HepG2 (cell line): ENCODE data around the gene TRMT2A. TPM values are rescaled to one million over a fixed set of nuclear protein-coding genes. Genes with fewer than 3 reads are reported as not detected.

ENCODE experiments used
- AGO2 ChIP-seq: fragments of 200-400 bp; formaldehyde crosslinking; optimal IDR thresholded peaks from 2 replicates; pipeline ENCODE3; 2017; ENCODE audit warnings: mild to moderate bottlenecking, low read depth, low read length, moderate library complexity
- GATAD1 ChIP-seq: IDR thresholded peaks from 2 replicates; pipeline ENCODE4 v1.6.1; 2016; ENCODE audit warnings: missing genetic modification reagents, missing compliant biosample characterization
- HMGXB4 ChIP-seq, 2 experiments: sonication (generic) in 1 of 2; formaldehyde crosslinking in 1 of 2; IDR thresholded peaks; 2 replicates each; pipeline versions ENCODE4 v1.4.0 to v1.6.1; 2018 to 2020; ENCODE audit warnings: missing genetic modification reagents in 2 of 2, borderline replicate concordance in 1 of 2, low read depth in 1 of 2, mild to moderate bottlenecking in 1 of 2, missing biosample characterization in 1 of 2
- HNRNPL ChIP-seq: fragments of 200-400 bp; formaldehyde crosslinking; IDR thresholded peaks from 2 replicates; pipeline ENCODE4 v1.6.1; 2017; ENCODE audit warnings: mild to moderate bottlenecking, low read depth, low read length
- KAT2B ChIP-seq: fragments of 150-350 bp; IDR thresholded peaks from 2 replicates; pipeline ENCODE4 v1.6.1; 2014; ENCODE audit warnings: low read depth, low read length, borderline replicate concordance
- MAX ChIP-seq: IDR thresholded peaks from 2 replicates; pipeline ENCODE4 v1.6.1; 2012; ENCODE audit warnings: inconsistent platforms
- NFYB ChIP-seq: sonication (generic); formaldehyde crosslinking; IDR thresholded peaks from 2 replicates; pipeline ENCODE4 v1.4.0; 2020; ENCODE audit warnings: missing genetic modification reagents
- POLR2AphosphoS5 ChIP-seq: IDR thresholded peaks from 2 replicates; pipeline ENCODE4 v1.6.1; 2012; ENCODE audit warnings: low read depth, low read length
- RXRB ChIP-seq: IDR thresholded peaks from 2 replicates; pipeline ENCODE4 v1.6.1; 2016; ENCODE audit warnings: borderline replicate concordance, missing genetic modification reagents, missing compliant biosample characterization
- TFAP4 ChIP-seq: sonication (generic); IDR thresholded peaks from 2 replicates; pipeline ENCODE4 v1.6.1; 2016; ENCODE audit warnings: low read depth, borderline replicate concordance
- TSC22D2 ChIP-seq: sonication (generic); formaldehyde crosslinking; IDR thresholded peaks from 2 replicates; pipeline ENCODE4 v1.5.1; 2020; ENCODE audit warnings: missing genetic modification reagents, mild to moderate bottlenecking, borderline replicate concordance
- ZBTB21 ChIP-seq: sonication (generic); formaldehyde crosslinking; IDR thresholded peaks from 2 replicates; pipeline ENCODE4 v1.4.0; 2020; ENCODE audit warnings: missing genetic modification reagents
- ZBTB33 ChIP-seq: sonication (generic); formaldehyde crosslinking; IDR thresholded peaks from 2 replicates; pipeline ENCODE4 v1.4.0; 2020; ENCODE audit warnings: missing genetic modification reagents
- ZBTB8A ChIP-seq: sonication (generic); formaldehyde crosslinking; IDR thresholded peaks from 2 replicates; pipeline ENCODE4 v1.4.0; 2020; ENCODE audit warnings: mild to moderate bottlenecking, low read depth, missing genetic modification reagents, borderline replicate concordance
- ZC3H4 ChIP-seq: sonication (generic); formaldehyde crosslinking; IDR thresholded peaks from 2 replicates; pipeline ENCODE4 v1.4.0; 2020; ENCODE audit warnings: missing genetic modification reagents, borderline replicate concordance
- ZNF207 ChIP-seq: fragments of 450-650 bp; IDR thresholded peaks from 2 replicates; pipeline ENCODE4 v1.6.1; 2016; ENCODE audit warnings: antibody characterized with exemption, borderline replicate concordance
- ZNF264 ChIP-seq: sonication (generic); formaldehyde crosslinking; IDR thresholded peaks from 2 replicates; pipeline ENCODE4 v1.4.0; 2020; ENCODE audit warnings: missing genetic modification reagents
- ZNF274 ChIP-seq: sonication (generic); formaldehyde crosslinking; IDR thresholded peaks from 2 replicates; pipeline ENCODE4 v1.5.1; 2020; ENCODE audit warnings: mild to moderate bottlenecking, missing genetic modification reagents
- ZNF335 ChIP-seq: sonication (generic); formaldehyde crosslinking; IDR thresholded peaks from 2 replicates; pipeline ENCODE4 v1.4.0; 2020; ENCODE audit warnings: missing genetic modification reagents
- ZNF709 ChIP-seq: sonication (generic); formaldehyde crosslinking; IDR thresholded peaks from 2 replicates; pipeline ENCODE4 v1.5.0; 2020; ENCODE audit warnings: mild to moderate bottlenecking, missing genetic modification reagents
- ZSCAN12 ChIP-seq: sonication (generic); formaldehyde crosslinking; IDR thresholded peaks from 2 replicates; pipeline ENCODE4 v1.9.0; 2021; ENCODE audit warnings: mild to moderate bottlenecking, missing genetic modification reagents
- polyA plus RNA-seq, 8 experiments: library from polyadenylated mRNA; depleted of rRNA in 3 of 8; stranded (reverse) in 7 of 8; unstranded in 1 of 8; fragments of >200 nt; fragmentation: Illumina TruSeq in 4 of 8; extraction: Trizol in 4 of 8; gene quantifications; 2 replicates each; pipeline versions ENCODE4 v1.2.1 to v1.2.3, GENCODE V29; 2011 to 2016; ENCODE audit warnings: low read depth in 4 of 8, missing spikeins in 1 of 8, mixed read lengths in 1 of 8; ENCODE audit not compliant: insufficient read depth in 1 of 8
- total RNA-seq, 5 experiments: library from RNA; depleted of rRNA; stranded (reverse); fragments of >200 nt; fragmentation: Illumina TruSeq; extraction: Trizol; gene quantifications; 2 replicates each; pipeline ENCODE4 v1.2.3, GENCODE V29; 2016; ENCODE audit warnings: low read depth in 1 of 5
- TF ChIP-seq, protein P1 (sequence below): sonication (generic); formaldehyde crosslinking; IDR thresholded peaks from 2 replicates; pipeline ENCODE4 v1.8.0; 2022; ENCODE audit warnings: mild to moderate bottlenecking, missing genetic modification reagents
- TF ChIP-seq, protein P2 (sequence below): sonication (generic); formaldehyde crosslinking; IDR thresholded peaks from 2 replicates; pipeline ENCODE4 v1.9.0; 2021; ENCODE audit warnings: missing genetic modification reagents, mild to moderate bottlenecking, borderline replicate concordance

The TRMT2A gene
- total and polyA plus RNA-seq, 2 of the 13 experiments (the other 11 are each of a cell fraction or from before 2014, with no cell fraction given): 24.0 to 30.3 TPM

DNA sequence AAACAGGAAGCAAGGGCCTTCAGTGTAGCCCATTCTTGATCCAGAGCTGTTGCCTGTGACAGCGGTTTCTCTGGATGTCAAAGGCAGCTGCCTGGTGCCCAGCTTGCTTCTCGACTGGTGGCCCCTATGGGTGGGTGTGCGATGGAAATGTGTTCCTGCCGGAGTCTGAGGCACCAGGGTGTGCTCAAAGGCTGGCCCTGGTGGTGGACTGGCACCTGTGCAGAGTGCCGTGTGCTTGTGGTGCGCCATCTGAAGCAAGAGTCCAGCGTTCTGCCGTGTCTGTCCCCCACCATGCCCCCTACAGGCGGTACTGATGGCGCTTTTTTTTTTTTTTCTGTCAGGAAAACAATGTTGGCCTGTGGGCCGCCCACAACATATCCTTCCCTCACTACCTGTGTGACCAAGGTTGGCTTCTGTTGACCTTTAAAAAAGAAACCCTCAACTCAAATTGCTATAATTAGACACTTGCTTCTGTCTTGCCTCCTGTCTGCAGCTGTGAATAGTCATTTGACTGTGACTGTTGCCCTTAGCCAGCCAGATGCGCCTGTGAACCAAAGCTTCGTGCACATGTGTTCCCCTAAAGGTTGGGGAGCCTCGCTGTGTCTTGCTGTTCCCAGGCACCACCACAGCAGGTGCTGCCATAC, 5.9 kb downstream of the TRMT2A start (continued):
- TF ChIP-seq ZNF207 (no peak), TFAP4 (no peak), MAX (peak; percentile 47; the same call in 1 of the 2 replicates), ZBTB21 (CRISPR knock-in tag) (no peak), ZNF335 (CRISPR knock-in tag) (no peak), ZBTB33 (CRISPR knock-in tag) (peak; percentile 100), ZBTB8A (CRISPR knock-in tag) (no peak), ZSCAN12 (CRISPR knock-in tag) (no peak), AGO2 (peak; percentile 53), TSC22D2 (CRISPR knock-in tag) (no peak), ZNF264 (CRISPR knock-in tag) (no peak), ZC3H4 (no peak), HMGXB4 (CRISPR knock-in tag; IDR thresholded peaks at IDR 0.05; ENCODE audit: borderline replicate concordance in 1 of 2, low read depth in 1 of 2) (no peak), HNRNPL (peak; percentile 46; the same call in 1 of the 2 replicates), NFYB (CRISPR knock-in tag) (no peak), GATAD1 (CRISPR knock-in tag) (no peak), KAT2B (no peak), RXRB (CRISPR knock-in tag) (no peak), ZNF709 (no peak), ZNF274 (CRISPR knock-in tag) (no peak), POLR2AphosphoS5 (peak; percentile 52)
- TF ChIP-seq, protein P1, sequence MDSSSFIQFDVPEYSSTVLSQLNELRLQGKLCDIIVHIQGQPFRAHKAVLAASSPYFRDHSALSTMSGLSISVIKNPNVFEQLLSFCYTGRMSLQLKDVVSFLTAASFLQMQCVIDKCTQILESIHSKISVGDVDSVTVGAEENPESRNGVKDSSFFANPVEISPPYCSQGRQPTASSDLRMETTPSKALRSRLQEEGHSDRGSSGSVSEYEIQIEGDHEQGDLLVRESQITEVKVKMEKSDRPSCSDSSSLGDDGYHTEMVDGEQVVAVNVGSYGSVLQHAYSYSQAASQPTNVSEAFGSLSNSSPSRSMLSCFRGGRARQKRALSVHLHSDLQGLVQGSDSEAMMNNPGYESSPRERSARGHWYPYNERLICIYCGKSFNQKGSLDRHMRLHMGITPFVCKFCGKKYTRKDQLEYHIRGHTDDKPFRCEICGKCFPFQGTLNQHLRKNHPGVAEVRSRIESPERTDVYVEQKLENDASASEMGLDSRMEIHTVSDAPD: no peak
- TF ChIP-seq, protein P2, sequence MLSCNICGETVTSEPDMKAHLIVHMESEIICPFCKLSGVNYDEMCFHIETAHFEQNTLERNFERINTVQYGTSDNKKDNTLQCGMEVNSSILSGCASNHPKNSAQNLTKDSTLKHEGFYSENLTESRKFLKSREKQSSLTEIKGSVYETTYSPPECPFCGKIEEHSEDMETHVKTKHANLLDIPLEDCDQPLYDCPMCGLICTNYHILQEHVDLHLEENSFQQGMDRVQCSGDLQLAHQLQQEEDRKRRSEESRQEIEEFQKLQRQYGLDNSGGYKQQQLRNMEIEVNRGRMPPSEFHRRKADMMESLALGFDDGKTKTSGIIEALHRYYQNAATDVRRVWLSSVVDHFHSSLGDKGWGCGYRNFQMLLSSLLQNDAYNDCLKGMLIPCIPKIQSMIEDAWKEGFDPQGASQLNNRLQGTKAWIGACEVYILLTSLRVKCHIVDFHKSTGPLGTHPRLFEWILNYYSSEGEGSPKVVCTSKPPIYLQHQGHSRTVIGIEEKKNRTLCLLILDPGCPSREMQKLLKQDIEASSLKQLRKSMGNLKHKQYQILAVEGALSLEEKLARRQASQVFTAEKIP (CRISPR knock-in tag): no peak
